ENCODE results near the gene FES.

FES gene

GRCh38 chr15:90877315-90877714, 7.0 kb upstream of the FES start:
- no peak for DNase-seq

GRCh38 chr15:90877996-90878395, 6.3 kb upstream of the FES start:
- DNase-seq: no peak

- DNase-seq: no peak
Measured at GRCh38 chr15:90878660-90879059, 5.6 kb upstream of the FES start.

- no peak for DNase-seq
Measured at GRCh38 chr15:90879730-90880366, 4.5 kb upstream of the FES start.

- DNase-seq: no peak
Measured at GRCh38 chr15:90880381-90881145, 3.7 kb upstream of the FES start.

GRCh38 chr15:90881181-90881977, 2.9 kb upstream of the FES start:
- no peak for DNase-seq

- DNase-seq: no peak
Measured at GRCh38 chr15:90881978-90882721, 2.2 kb upstream of the FES start.

- no peak for DNase-seq
Measured at GRCh38 chr15:90882781-90883525, 1.4 kb upstream of the FES start.

- DNase-seq: no peak
Measured at GRCh38 chr15:90883526-90883975, 753 bp upstream of the FES start.

GRCh38 chr15:90884719-90885431, 571 bp downstream of the FES start:
- no peak for DNase-seq

GRCh38 chr15:90885432-90886290, 1.4 kb downstream of the FES start:
- peak; percentile 85 for DNase-seq

- DNase-seq: no peak
Measured at GRCh38 chr15:90886291-90886614, 1.9 kb downstream of the FES start.

- DNase-seq: no peak
Measured at GRCh38 chr15:90887037-90887481, 2.8 kb downstream of the FES start.

GRCh38 chr15:90889313-90889730, 5.0 kb downstream of the FES start:
- DNase-seq: no peak

GRCh38 chr15:90889736-90890456, 5.6 kb downstream of the FES start:
- DNase-seq: no peak

- no peak for DNase-seq
Measured at GRCh38 chr15:90890839-90891238, 6.5 kb downstream of the FES start.

- no peak for DNase-seq
Measured at GRCh38 chr15:90891346-90891949, 7.1 kb downstream of the FES start.

GRCh38 chr15:90892023-90892422, 7.7 kb downstream of the FES start:
- no peak for DNase-seq

GRCh38 chr15:90892498-90893174, 8.3 kb downstream of the FES start:
- no peak for DNase-seq
